ENCODE results near the gene KIF24. TPM values are rescaled to one million over a fixed set of nuclear protein-coding genes. Genes with fewer than 3 reads are reported as not detected.
A peak's percentile ranks its signal among the peaks of the same experiment; 100 is the strongest.
"Not testable (repeated sequence)": the region's sequence is repeated elsewhere in the genome, so short reads cannot be mapped to it uniquely, and the experiment has no call there.

KIF24 gene
- total RNA-seq, 4 donors from 2014 or later, result 0.68 to 1.4 (median 1.0) TPM

- TF ChIP-seq EP300 (IDR thresholded peaks at IDR 0.05), result no peak
- TF ChIP-seq, protein P1, sequence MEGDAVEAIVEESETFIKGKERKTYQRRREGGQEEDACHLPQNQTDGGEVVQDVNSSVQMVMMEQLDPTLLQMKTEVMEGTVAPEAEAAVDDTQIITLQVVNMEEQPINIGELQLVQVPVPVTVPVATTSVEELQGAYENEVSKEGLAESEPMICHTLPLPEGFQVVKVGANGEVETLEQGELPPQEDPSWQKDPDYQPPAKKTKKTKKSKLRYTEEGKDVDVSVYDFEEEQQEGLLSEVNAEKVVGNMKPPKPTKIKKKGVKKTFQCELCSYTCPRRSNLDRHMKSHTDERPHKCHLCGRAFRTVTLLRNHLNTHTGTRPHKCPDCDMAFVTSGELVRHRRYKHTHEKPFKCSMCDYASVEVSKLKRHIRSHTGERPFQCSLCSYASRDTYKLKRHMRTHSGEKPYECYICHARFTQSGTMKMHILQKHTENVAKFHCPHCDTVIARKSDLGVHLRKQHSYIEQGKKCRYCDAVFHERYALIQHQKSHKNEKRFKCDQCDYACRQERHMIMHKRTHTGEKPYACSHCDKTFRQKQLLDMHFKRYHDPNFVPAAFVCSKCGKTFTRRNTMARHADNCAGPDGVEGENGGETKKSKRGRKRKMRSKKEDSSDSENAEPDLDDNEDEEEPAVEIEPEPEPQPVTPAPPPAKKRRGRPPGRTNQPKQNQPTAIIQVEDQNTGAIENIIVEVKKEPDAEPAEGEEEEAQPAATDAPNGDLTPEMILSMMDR (IDR thresholded peaks at IDR 0.05), result peak in 1 of 2 donors; percentile 7
- Histone ChIP-seq H3K4me1 (peaks cover 32% of the 10 kb centered on the region), H3K4me3 (peak overlapping the region; percentile 43), H3K27me3 (peaks cover 4% of the 10 kb centered on the region), H3K36me3 (no peaks in the 10 kb centered on the region), H3K9me3 (no peaks in the 10 kb centered on the region), H3K27ac (no peak overlapping the region)
- DNase-seq (ENCODE audit: low spot score in 2 of 2), result no peak
- 63% methylated on average over 29 of the region's 105 CpGs for WGBS
These were observed 42.2 kb upstream of the KIF24 start for GRCh38 chr9:34370970-34371880.

DNA sequence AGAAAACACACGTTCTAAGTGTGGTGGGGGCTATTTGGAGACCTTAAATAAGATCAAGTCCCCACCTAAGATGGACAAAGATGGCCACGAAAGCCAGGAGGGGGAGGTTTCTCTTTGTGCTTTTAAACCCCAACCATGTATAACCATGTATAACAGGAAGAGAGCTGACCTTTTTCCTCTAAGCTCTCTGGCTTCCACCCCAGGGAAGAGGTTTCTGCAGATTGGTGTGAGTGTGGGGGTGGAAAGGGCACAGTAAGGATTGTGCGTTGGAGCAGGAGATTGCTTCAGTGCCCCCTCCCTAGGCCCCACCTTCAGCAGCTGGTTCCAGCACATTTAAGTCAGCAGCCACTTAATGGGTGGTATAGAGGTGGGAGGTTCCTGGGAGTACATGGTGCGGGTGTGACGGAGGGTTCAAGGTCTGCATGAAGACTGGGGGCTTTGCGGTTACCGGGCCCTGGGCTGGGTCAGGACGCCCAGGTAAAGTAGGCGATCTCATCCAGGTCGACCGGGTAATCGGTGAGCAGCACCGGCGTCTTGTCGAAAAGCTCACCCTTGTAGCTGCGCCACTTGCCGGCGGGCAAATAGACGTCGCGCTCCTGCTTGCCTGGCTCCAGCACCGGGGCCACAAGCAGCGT lies 41.4 kb upstream of the KIF24 start:
- Histone ChIP-seq H3K27me3 (peaks cover 4% of the 10 kb centered on the region), H3K36me3 (no peaks in the 10 kb centered on the region), H3K4me3 (peak overlapping the region; percentile 43), H3K9me3 (no peaks in the 10 kb centered on the region), H3K27ac (no peak overlapping the region), H3K4me1 (peaks cover 26% of the 10 kb centered on the region)
- TF ChIP-seq POLR2AphosphoS5 (IDR thresholded peaks at IDR 0.05) (no peak), EP300 (IDR thresholded peaks at IDR 0.05) (no peak)
- TF ChIP-seq, protein P1 (IDR thresholded peaks at IDR 0.05), result no peak
- DNase-seq (ENCODE audit: low spot score in 2 of 2), result no peak
- 63% methylated on average over 23 of the region's 23 CpGs for WGBS

- no peaks in the 10 kb centered on the region for H3K9me3 ChIP-seq
- H3K4me3 ChIP-seq, result no peak overlapping the region
- peaks cover 4% of the 10 kb centered on the region for H3K27me3 ChIP-seq
- peaks cover 20% of the 10 kb centered on the region for H3K4me1 ChIP-seq
- no peak overlapping the region for H3K27ac ChIP-seq
- no peaks in the 10 kb centered on the region for H3K36me3 ChIP-seq
- DNase-seq (ENCODE audit: low spot score in 2 of 2), result no peak
- 86% methylated on average over 4 of the region's 4 CpGs for WGBS
- TF ChIP-seq POLR2AphosphoS5 (IDR thresholded peaks at IDR 0.05) (no peak), POLR2A (IDR thresholded peaks at IDR 0.05) (no peak), EP300 (IDR thresholded peaks at IDR 0.05) (no peak)
- TF ChIP-seq, protein P1 (IDR thresholded peaks at IDR 0.05), result no peak
These were observed 40.6 kb upstream of the KIF24 start for GRCh38 chr9:34369636-34370035.

GRCh38 chr9:34368796-34369195 lies 39.7 kb upstream of the KIF24 start:
- DNase-seq (ENCODE audit: low spot score in 2 of 2); H3K36me3 ChIP-seq: not testable (repeated sequence)

GRCh38 chr9:34367751-34368410 lies 38.8 kb upstream of the KIF24 start:
- WGBS, result 96% methylated on average over 2 of the region's 3 CpGs
- H3K4me1 ChIP-seq, result peaks cover 20% of the 10 kb centered on the region
- not testable (repeated sequence) for H3K9me3 ChIP-seq; DNase-seq (ENCODE audit: low spot score in 2 of 2); H3K27ac ChIP-seq; H3K36me3 ChIP-seq; H3K4me3 ChIP-seq; H3K27me3 ChIP-seq

More at GRCh38 chr9:34368796-34369195, 39.7 kb upstream of the KIF24 start:
- H3K4me1 ChIP-seq, result peaks cover 20% of the 10 kb centered on the region
- not testable (repeated sequence) for H3K27ac ChIP-seq, H3K4me3 ChIP-seq, H3K9me3 ChIP-seq, H3K27me3 ChIP-seq
- WGBS, result 96% methylated on average over 5 of the region's 5 CpGs

DNA sequence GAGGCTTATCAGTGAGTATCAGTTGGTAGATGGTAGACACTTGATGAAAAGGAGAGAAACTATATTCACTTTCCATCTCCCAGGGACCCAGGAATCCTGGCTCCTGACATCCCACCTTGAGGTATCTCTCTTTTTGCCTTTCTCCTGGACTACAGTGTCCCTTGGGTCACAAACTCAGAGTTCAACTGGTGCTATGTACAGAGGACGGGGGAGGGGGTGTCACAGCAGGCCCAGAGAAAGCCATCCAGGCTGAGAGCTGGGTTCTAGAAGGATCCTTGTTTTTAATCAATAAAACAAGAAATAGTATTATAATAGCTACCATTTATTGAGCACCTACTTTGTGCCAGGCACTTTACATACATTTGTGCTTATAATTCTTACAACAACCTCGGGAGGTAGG lies 37.3 kb upstream of the KIF24 start:
- WGBS, result 95% methylated on average over 2 of the region's 2 CpGs
- Histone ChIP-seq H3K4me3 (no peak overlapping the region), H3K27ac (no peak overlapping the region), H3K4me1 (peaks cover 13% of the 10 kb centered on the region), H3K27me3 (no peaks in the 10 kb centered on the region), H3K36me3 (no peaks in the 10 kb centered on the region), H3K9me3 (no peaks in the 10 kb centered on the region)
- no peak for TF ChIP-seq POLR2A (IDR thresholded peaks at IDR 0.05)
- TF ChIP-seq EP300 (IDR thresholded peaks at IDR 0.05), result no peak
- no peak for TF ChIP-seq POLR2AphosphoS5 (IDR thresholded peaks at IDR 0.05)
- TF ChIP-seq, protein P1 (IDR thresholded peaks at IDR 0.05), result no peak
- no peak for DNase-seq (ENCODE audit: low spot score in 2 of 2)
